Breast epithelium (tissue), 4 donors: ENCODE data around the gene NEUROD2. TPM values are rescaled to one million over a fixed set of nuclear protein-coding genes. Genes with fewer than 3 reads are reported as not detected.
A peak's percentile ranks its signal among the peaks of the same experiment; 100 is the strongest.

Experiments used
- DNase-seq, 2 donors: peaks; one replicate each; pipeline ENCODE4 v3.0.0-alpha.2; 2019; ENCODE audit warnings: low spot score in 2 of 2
- H3K27ac ChIP-seq, 2 donors: fragments of 200-600 bp; sonication (generic) in 1 of 2; one replicate each; pipeline ENCODE4 v1.5.1; 2016 to 2019; ENCODE audit warnings: mild to moderate bottlenecking in 1 of 2
- H3K27me3 ChIP-seq, 2 donors: fragments of 200-600 bp; sonication (generic) in 1 of 2; one replicate each; pipeline versions ENCODE4 v1.5.1 to v1.6.0; 2017 to 2019; ENCODE audit warnings: control low read depth in 1 of 2, mild to moderate bottlenecking in 1 of 2
- H3K36me3 ChIP-seq: fragments of 200-600 bp; one replicate; pipeline ENCODE4 v1.5.1; 2019
- H3K4me1 ChIP-seq, 2 donors: fragments of 200-600 bp; sonication (generic); one replicate each; pipeline ENCODE4 v1.5.1; 2016 to 2019; ENCODE audit warnings: control low read depth in 1 of 2
- H3K4me3 ChIP-seq, 3 donors: fragments of 200-600 bp; sonication (generic); 1 replicate in 2 of 3; 2 replicates in 1 of 3; pipeline ENCODE4 v1.5.1; 2016 to 2019; ENCODE audit warnings: mild to moderate bottlenecking in 3 of 3, moderate library complexity in 2 of 3
- H3K9me3 ChIP-seq, 2 donors: fragments of 200-600 bp; sonication (generic) in 1 of 2; one replicate each; pipeline ENCODE4 v1.5.1; 2016 to 2019; ENCODE audit warnings: control low read depth in 1 of 2
- POLR2A ChIP-seq: fragments of 450-650 bp; IDR thresholded peaks from one replicate; pipeline ENCODE4 v1.6.1; 2016; ENCODE audit warnings: antibody characterized with exemption, mild to moderate bottlenecking, moderate library complexity
- POLR2AphosphoS5 ChIP-seq, 3 donors: sonication (generic); formaldehyde crosslinking; IDR thresholded peaks; one replicate each; pipeline ENCODE4 v1.6.1; 2017; ENCODE audit warnings: antibody characterized with exemption in 3 of 3
- intact Hi-C: fragments of 100-400 bp; cut with DNase I; formaldehyde crosslinking; loops from one replicate; pipeline ENCODE4 v1.15.1; 2023; ENCODE audit warnings: low total_unique reads
- total RNA-seq, 3 donors: library from RNA; depleted of rRNA; stranded (reverse); fragments of >200 nt; gene quantifications; one replicate each; pipeline ENCODE4 v1.1.0, GENCODE V29; 2016
- TF ChIP-seq, protein P1 (sequence below), 3 donors: fragments of 450-650 bp; IDR thresholded peaks; one replicate each; pipeline ENCODE4 v1.5.1; 2016 to 2017; ENCODE audit warnings: antibody characterized with exemption in 3 of 3, mild to moderate bottlenecking in 3 of 3, moderate library complexity in 3 of 3

The NEUROD2 gene
- not detected for total RNA-seq

- intact Hi-C loops, result no loop called here
- H3K27ac ChIP-seq, result no peak within 1 kb of the TSS
- no peaks in the 10 kb centered on the region for H3K9me3 ChIP-seq
- TF ChIP-seq POLR2A (no peak), POLR2AphosphoS5 (IDR thresholded peaks at IDR 0.05) (no peak)
- TF ChIP-seq, protein P1, sequence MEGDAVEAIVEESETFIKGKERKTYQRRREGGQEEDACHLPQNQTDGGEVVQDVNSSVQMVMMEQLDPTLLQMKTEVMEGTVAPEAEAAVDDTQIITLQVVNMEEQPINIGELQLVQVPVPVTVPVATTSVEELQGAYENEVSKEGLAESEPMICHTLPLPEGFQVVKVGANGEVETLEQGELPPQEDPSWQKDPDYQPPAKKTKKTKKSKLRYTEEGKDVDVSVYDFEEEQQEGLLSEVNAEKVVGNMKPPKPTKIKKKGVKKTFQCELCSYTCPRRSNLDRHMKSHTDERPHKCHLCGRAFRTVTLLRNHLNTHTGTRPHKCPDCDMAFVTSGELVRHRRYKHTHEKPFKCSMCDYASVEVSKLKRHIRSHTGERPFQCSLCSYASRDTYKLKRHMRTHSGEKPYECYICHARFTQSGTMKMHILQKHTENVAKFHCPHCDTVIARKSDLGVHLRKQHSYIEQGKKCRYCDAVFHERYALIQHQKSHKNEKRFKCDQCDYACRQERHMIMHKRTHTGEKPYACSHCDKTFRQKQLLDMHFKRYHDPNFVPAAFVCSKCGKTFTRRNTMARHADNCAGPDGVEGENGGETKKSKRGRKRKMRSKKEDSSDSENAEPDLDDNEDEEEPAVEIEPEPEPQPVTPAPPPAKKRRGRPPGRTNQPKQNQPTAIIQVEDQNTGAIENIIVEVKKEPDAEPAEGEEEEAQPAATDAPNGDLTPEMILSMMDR (IDR thresholded peaks at IDR 0.05), result no peak
- peaks cover 16 to 69% of the 10 kb centered on the region in 2 donors for H3K27me3 ChIP-seq
- H3K4me1 ChIP-seq, result peaks cover 14 to 25% of the 10 kb centered on the region in 2 donors
- H3K4me3 ChIP-seq, result peak within 1 kb of the TSS in 2 of 3 donors; percentile 34 to 56
- no peak for DNase-seq
- no peaks in the 10 kb centered on the region for H3K36me3 ChIP-seq
Measured at GRCh38 chr17:39607851-39608130, at the start of gene NEUROD2. NEUROD2 (minus strand) TSS chr17:39607920; CDS start chr17:39606599, 1,321 bp downstream.

- DNase-seq, result no peak
- no peaks in the 10 kb centered on the region for H3K36me3 ChIP-seq
- H3K4me1 ChIP-seq, result no peaks in the 10 kb centered on the region
- H3K9me3 ChIP-seq, result no peaks in the 10 kb centered on the region
- H3K27ac ChIP-seq, result no peak overlapping the region
- TF ChIP-seq, protein P1 (IDR thresholded peaks at IDR 0.05), result no peak
- H3K27me3 ChIP-seq, result no peaks in the 10 kb centered on the region
- H3K4me3 ChIP-seq, result no peak overlapping the region
- intact Hi-C loops, result no loop called here
Measured at GRCh38 chr17:39655105-39655504, 47.4 kb upstream of the NEUROD2 start.

DNA sequence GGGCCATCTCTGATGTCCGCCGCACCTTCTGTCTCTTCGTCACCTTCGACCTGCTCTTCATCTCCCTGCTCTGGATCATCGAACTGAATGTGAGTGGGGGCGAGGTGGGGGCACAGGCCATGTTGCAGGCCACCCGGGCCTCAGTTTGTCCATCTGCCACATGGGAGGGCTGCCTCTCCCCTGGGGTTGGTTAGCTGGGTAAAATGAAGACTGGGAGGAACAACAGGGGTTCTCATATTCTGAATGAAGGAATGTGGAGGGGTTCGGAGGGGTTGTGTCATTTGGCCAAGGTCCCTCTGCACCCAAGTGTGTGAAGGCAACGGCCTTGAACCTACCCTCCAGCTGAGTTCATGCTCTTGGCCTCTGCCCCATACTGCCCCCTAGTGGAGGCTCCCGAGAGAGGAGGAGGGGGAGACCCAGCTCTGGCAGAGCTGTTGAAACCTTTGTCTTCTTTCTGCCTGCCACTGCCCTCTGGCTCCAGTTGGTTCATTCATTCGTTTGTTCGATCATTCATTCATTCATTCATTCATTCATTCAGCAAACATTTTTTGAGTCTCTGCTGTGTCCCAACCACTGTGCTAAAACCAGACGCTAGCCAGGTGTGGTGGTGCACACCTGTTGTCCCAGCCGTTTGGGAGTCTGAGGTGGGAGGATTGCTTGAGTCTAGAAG, 46.1 kb upstream of the NEUROD2 start:
- Histone ChIP-seq H3K9me3 (no peaks in the 10 kb centered on the region), H3K4me1 (no peaks in the 10 kb centered on the region), H3K27ac (peak overlapping the region; percentile 50 to 58), H3K4me3 (no peak overlapping the region), H3K27me3 (no peaks in the 10 kb centered on the region), H3K36me3 (no peaks in the 10 kb centered on the region)
- intact Hi-C loops, result no loop called here
- TF ChIP-seq POLR2A, result no peak
- TF ChIP-seq, protein P1 (IDR thresholded peaks at IDR 0.05), result peak; percentile 23 to 48 (median 47)
- DNase-seq, result no peak

- H3K4me3 ChIP-seq, result no peak overlapping the region
- intact Hi-C loops, result no loop called here
- no peaks in the 10 kb centered on the region for H3K4me1 ChIP-seq
- H3K36me3 ChIP-seq, result no peaks in the 10 kb centered on the region
- no peaks in the 10 kb centered on the region for H3K27me3 ChIP-seq
- TF ChIP-seq, protein P1 (IDR thresholded peaks at IDR 0.05), result no peak
- TF ChIP-seq POLR2A (no peak), POLR2AphosphoS5 (IDR thresholded peaks at IDR 0.05) (no peak)
- peak overlapping the region; percentile 50 to 58 for H3K27ac ChIP-seq
- no peaks in the 10 kb centered on the region for H3K9me3 ChIP-seq
- no peak for DNase-seq
Measured at GRCh38 chr17:39653316-39653661, 45.6 kb upstream of the NEUROD2 start.

- Histone ChIP-seq H3K9me3 (no peaks in the 10 kb centered on the region), H3K4me1 (no peaks in the 10 kb centered on the region), H3K27me3 (no peaks in the 10 kb centered on the region), H3K27ac (peak overlapping the region; percentile 50 to 58), H3K36me3 (no peaks in the 10 kb centered on the region), H3K4me3 (no peak overlapping the region)
- intact Hi-C loops, result no loop called here
- TF ChIP-seq, protein P1 (IDR thresholded peaks at IDR 0.05), result no peak
- DNase-seq, result no peak
Measured at GRCh38 chr17:39652587-39653315, 45.0 kb upstream of the NEUROD2 start.
